ENCODE data around the gene MALSU1.

MALSU1 gene

DNA sequence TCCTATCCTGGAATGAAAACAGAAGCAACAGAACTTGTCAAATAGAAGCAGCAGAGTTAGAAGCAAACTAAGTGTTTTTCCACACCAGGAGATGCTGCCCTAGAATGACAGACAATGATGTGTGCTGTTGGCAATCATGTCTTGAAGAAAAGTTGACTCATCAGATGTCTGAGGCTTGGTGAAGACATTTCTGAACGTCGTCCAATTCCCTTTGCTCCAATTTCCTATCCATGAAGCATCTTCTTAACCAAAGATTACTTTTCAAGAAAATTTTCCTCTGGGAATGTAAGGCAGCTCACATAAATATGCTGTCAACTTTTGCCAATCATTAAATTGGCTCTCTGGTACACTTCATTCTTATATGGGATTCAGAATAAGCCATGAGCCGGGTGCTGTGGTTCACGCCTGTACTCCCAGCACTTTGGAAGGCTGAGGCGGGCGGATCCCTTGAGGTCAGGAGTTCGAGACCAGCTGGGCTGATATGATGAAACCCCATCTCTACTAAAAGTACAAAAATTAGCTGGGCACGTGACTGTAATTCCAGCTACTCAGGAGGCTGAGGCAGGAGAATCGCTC, 34.6 kb downstream of the MALSU1 start:
- H2AFZ ChIP-seq (ENCODE audit: low read depth, low read length) = no peak overlapping the region
- H3K4me2 ChIP-seq (ENCODE audit: low read length) = no peak overlapping the region
- H3K4me1 ChIP-seq (ENCODE audit: low read length) = peaks cover 4% of the 10 kb centered on the region; the same call in 1 of the 2 replicates
- peaks cover 44% of the 10 kb centered on the region for H3K36me3 ChIP-seq (replicated peaks; ENCODE audit: low read depth, low read length)
- no peak overlapping the region for H3K27ac ChIP-seq (ENCODE audit: low read length)
- H4K20me1 ChIP-seq (ENCODE audit: insufficient read depth, low read length) = no peaks in the 10 kb centered on the region
- H3K27me3 ChIP-seq (ENCODE audit: low read depth, low read length) = no peaks in the 10 kb centered on the region
- TF ChIP-seq EZH2phosphoT487 (IDR thresholded peaks at IDR 0.05; ENCODE audit: low read depth) = no peak
- TF ChIP-seq, protein P1, sequence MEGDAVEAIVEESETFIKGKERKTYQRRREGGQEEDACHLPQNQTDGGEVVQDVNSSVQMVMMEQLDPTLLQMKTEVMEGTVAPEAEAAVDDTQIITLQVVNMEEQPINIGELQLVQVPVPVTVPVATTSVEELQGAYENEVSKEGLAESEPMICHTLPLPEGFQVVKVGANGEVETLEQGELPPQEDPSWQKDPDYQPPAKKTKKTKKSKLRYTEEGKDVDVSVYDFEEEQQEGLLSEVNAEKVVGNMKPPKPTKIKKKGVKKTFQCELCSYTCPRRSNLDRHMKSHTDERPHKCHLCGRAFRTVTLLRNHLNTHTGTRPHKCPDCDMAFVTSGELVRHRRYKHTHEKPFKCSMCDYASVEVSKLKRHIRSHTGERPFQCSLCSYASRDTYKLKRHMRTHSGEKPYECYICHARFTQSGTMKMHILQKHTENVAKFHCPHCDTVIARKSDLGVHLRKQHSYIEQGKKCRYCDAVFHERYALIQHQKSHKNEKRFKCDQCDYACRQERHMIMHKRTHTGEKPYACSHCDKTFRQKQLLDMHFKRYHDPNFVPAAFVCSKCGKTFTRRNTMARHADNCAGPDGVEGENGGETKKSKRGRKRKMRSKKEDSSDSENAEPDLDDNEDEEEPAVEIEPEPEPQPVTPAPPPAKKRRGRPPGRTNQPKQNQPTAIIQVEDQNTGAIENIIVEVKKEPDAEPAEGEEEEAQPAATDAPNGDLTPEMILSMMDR (IDR thresholded peaks at IDR 0.05; ENCODE audit: low read depth, low read length) = no peak
- no peak overlapping the region for H3K9ac ChIP-seq (ENCODE audit: low read length)
- no peaks in the 10 kb centered on the region for H3K79me2 ChIP-seq (ENCODE audit: low read length)
- no peaks in the 10 kb centered on the region for H3K9me3 ChIP-seq (ENCODE audit: insufficient read depth, low read length)
- H3K4me3 ChIP-seq (ENCODE audit: low read length) = no peak overlapping the region

DNA sequence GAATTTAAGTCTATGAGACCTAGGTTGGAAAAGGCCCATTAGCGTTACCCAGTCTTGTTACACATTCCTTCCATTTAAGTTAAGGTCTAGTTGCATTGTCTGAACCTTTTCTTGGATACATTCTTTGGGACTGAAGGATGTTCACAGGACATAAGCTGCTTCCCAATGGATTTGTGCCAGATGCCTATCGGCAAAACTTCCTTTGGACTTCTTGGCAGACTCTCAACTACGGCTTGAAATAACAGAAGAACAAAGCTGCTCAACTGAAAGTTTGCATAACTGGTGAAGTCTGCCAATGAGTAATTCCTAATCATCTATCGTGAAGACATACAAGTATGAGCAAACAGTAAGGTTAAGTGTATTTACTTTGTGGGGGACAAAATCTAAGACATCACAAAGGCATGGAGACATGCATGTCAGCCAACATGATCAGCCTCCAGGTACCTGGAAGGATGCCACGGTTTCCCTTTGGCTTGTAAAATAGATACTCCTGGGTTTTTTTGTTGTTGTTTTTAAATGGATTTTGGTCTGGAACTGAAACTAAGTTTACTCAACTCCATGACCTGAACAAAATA, 35.4 kb downstream of the MALSU1 start:
- H3K27me3 ChIP-seq (ENCODE audit: low read depth, low read length) = no peaks in the 10 kb centered on the region
- H3K79me2 ChIP-seq (ENCODE audit: low read length) = no peaks in the 10 kb centered on the region
- no peak overlapping the region for H3K27ac ChIP-seq (ENCODE audit: low read length)
- no peak overlapping the region for H3K4me3 ChIP-seq (ENCODE audit: low read length)
- no peak overlapping the region for H3K9ac ChIP-seq (ENCODE audit: low read length)
- H3K4me1 ChIP-seq (ENCODE audit: low read length) = peaks cover 4% of the 10 kb centered on the region; the same call in 1 of the 2 replicates
- no peak overlapping the region for H2AFZ ChIP-seq (ENCODE audit: low read depth, low read length)
- H3K36me3 ChIP-seq (replicated peaks; ENCODE audit: low read depth, low read length) = peaks cover 47% of the 10 kb centered on the region
- H4K20me1 ChIP-seq (ENCODE audit: insufficient read depth, low read length) = no peaks in the 10 kb centered on the region
- H3K4me2 ChIP-seq (ENCODE audit: low read length) = no peak overlapping the region
- TF ChIP-seq, protein P1 (IDR thresholded peaks at IDR 0.05; ENCODE audit: low read depth, low read length) = no peak
- TF ChIP-seq EZH2phosphoT487 (IDR thresholded peaks at IDR 0.05; ENCODE audit: low read depth) = no peak
- no peaks in the 10 kb centered on the region for H3K9me3 ChIP-seq (ENCODE audit: insufficient read depth, low read length)

DNA sequence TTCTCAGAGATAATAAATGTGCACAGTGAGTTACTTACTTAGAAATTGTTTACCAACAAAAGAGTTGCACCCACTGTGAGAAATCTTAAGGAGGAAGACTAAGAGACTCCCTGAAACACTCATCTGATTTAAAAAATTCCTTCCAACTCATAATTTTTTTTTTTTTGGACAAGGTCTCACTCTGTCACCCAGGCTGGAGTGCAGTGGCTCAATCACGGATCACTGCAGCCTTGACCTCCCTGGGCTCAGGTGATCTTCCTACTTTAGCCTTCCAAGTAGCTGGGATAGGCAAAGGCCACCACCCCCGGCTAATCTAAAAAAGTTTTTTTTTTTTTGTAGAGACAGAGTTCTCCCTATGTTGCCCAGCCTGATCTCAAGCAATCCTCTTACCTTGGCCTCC, 36.0 kb downstream of the MALSU1 start:
- Histone ChIP-seq H4K20me1 (ENCODE audit: insufficient read depth, low read length) (no peaks in the 10 kb centered on the region), H3K4me3 (ENCODE audit: low read length) (no peak overlapping the region), H3K27me3 (ENCODE audit: low read depth, low read length) (no peaks in the 10 kb centered on the region), H3K9me3 (ENCODE audit: insufficient read depth, low read length) (no peaks in the 10 kb centered on the region), H3K79me2 (ENCODE audit: low read length) (no peaks in the 10 kb centered on the region), H3K9ac (ENCODE audit: low read length) (no peak overlapping the region), H2AFZ (ENCODE audit: low read depth, low read length) (no peak overlapping the region), H3K4me2 (ENCODE audit: low read length) (no peak overlapping the region), H3K36me3 (replicated peaks; ENCODE audit: low read depth, low read length) (peaks cover 47% of the 10 kb centered on the region), H3K27ac (ENCODE audit: low read length) (no peak overlapping the region), H3K4me1 (ENCODE audit: low read length) (peaks cover 4% of the 10 kb centered on the region; the same call in 1 of the 2 replicates)
- TF ChIP-seq EZH2phosphoT487 (IDR thresholded peaks at IDR 0.05; ENCODE audit: low read depth) = no peak
- TF ChIP-seq, protein P1 (IDR thresholded peaks at IDR 0.05; ENCODE audit: low read depth, low read length) = no peak

DNA sequence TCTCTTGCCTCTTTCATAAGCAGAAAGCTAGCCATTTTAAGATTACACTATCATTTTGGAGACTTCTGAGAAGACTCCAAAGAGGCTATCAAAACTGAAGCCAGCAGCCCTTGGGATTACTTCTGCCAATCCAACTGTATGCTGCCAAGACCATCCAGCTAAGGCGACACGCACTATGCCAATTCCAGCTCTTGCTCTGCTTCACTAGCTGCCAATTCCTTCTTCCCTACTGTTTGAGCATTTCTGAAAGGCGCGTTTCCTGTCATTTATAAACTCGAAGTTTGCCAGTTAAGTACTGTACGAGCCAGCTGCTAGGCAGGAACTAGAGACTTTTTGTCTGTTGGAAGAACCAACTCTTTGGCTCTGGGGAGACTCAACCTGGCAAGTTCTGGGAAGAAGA, 36.5 kb downstream of the MALSU1 start:
- Histone ChIP-seq H3K9ac (ENCODE audit: low read length) (no peak overlapping the region), H4K20me1 (ENCODE audit: insufficient read depth, low read length) (no peaks in the 10 kb centered on the region), H3K4me1 (ENCODE audit: low read length) (peaks cover 4% of the 10 kb centered on the region; the same call in 1 of the 2 replicates), H3K27ac (ENCODE audit: low read length) (no peak overlapping the region), H3K79me2 (ENCODE audit: low read length) (no peaks in the 10 kb centered on the region), H3K4me2 (ENCODE audit: low read length) (no peak overlapping the region), H3K9me3 (ENCODE audit: insufficient read depth, low read length) (no peaks in the 10 kb centered on the region), H2AFZ (ENCODE audit: low read depth, low read length) (no peak overlapping the region), H3K27me3 (ENCODE audit: low read depth, low read length) (no peaks in the 10 kb centered on the region), H3K36me3 (replicated peaks; ENCODE audit: low read depth, low read length) (peaks cover 50% of the 10 kb centered on the region), H3K4me3 (ENCODE audit: low read length) (no peak overlapping the region)
- TF ChIP-seq EZH2phosphoT487 (IDR thresholded peaks at IDR 0.05; ENCODE audit: low read depth) = no peak
- TF ChIP-seq, protein P1 (IDR thresholded peaks at IDR 0.05; ENCODE audit: low read depth, low read length) = no peak

Measured in OCI-LY3 (cell line).